Neural cell (in vitro differentiated cells): ENCODE results near the gene SNRPB. TPM values are rescaled to one million over a fixed set of nuclear protein-coding genes. Genes with fewer than 3 reads are reported as not detected.

Source experiments
- H2AFZ ChIP-seq: fragments of 200-600, 300-800 bp; sonication (generic), shearing (Covaris generic); 2 replicates; pipeline ENCODE4 v1.6.0; 2014; ENCODE audit warnings: low read depth, mild to moderate bottlenecking, antibody characterized with exemption, low read length, moderate library complexity
- H3F3A ChIP-seq: fragments of 200-600 bp; shearing (Covaris generic); 2 replicates; pipeline ENCODE4 v1.6.1; 2016; ENCODE audit warnings: mild to moderate bottlenecking, moderate library complexity, mixed read lengths, antibody characterized with exemption, low read length; ENCODE audit not compliant: insufficient read depth, poor library complexity, severe bottlenecking
- H3K27ac ChIP-seq: fragments of 200-600, 300-800 bp; sonication (generic), shearing (Covaris generic); 2 replicates; pipeline ENCODE4 v1.5.1; 2014; ENCODE audit warnings: mild to moderate bottlenecking, low read length, moderate library complexity
- H3K27me3 ChIP-seq: fragments of 300-800, 200-600 bp; sonication (generic), shearing (Covaris generic); 2 replicates; pipeline ENCODE4 v1.6.0; 2014; ENCODE audit warnings: mild to moderate bottlenecking, low read depth, low read length, moderate library complexity; ENCODE audit not compliant: insufficient read depth
- H3K36me3 ChIP-seq: fragments of 300-800, 200-600 bp; sonication (generic), shearing (Covaris generic); 2 replicates; pipeline ENCODE4 v1.5.1; 2014; ENCODE audit warnings: mild to moderate bottlenecking, antibody characterized with exemption, low read length, moderate library complexity; ENCODE audit not compliant: insufficient read depth
- H3K4me2 ChIP-seq: fragments of 300-800, 200-600 bp; sonication (generic), shearing (Covaris generic); 2 replicates; pipeline ENCODE4 v1.6.0; 2014; ENCODE audit warnings: mild to moderate bottlenecking, low read length
- H3K4me3 ChIP-seq: fragments of 300-800, 200-600 bp; sonication (generic), shearing (Covaris generic); 2 replicates; pipeline ENCODE4 v1.5.1; 2014; ENCODE audit warnings: mild to moderate bottlenecking, low read length, moderate library complexity
- H3K79me2 ChIP-seq: fragments of 200-600 bp; shearing (Covaris generic); replicated peaks from 2 replicates; pipeline ENCODE4 v1.6.0; 2014; ENCODE audit warnings: mild to moderate bottlenecking, low read length, moderate library complexity; ENCODE audit not compliant: insufficient read depth
- H3K9ac ChIP-seq: fragments of 300-800, 200-600 bp; sonication (generic), shearing (Covaris generic); 2 replicates; pipeline ENCODE4 v1.6.1; 2016; ENCODE audit warnings: mild to moderate bottlenecking, low read length, mixed read lengths
- H3K9me2 ChIP-seq: fragments of 200-600 bp; shearing (Covaris generic); 2 replicates; pipeline ENCODE4 v1.6.1; 2016; ENCODE audit warnings: mild to moderate bottlenecking, low read length, mixed read lengths; ENCODE audit not compliant: insufficient read depth
- H3K9me3 ChIP-seq: fragments of 200-600, 300-800 bp; sonication (generic), shearing (Covaris generic); 2 replicates; pipeline ENCODE4 v1.6.1; 2016; ENCODE audit warnings: mild to moderate bottlenecking, mixed run types, low read length, moderate library complexity, mixed read lengths
- H4K20me1 ChIP-seq: fragments of 200-600 bp; shearing (Covaris generic); 2 replicates; pipeline ENCODE4 v1.6.1; 2016; ENCODE audit warnings: mild to moderate bottlenecking, mixed run types; ENCODE audit not compliant: insufficient read depth
- EP300 ChIP-seq: fragments of 450-650 bp; conservative IDR thresholded peaks from 2 replicates; pipeline ENCODE4 v1.6.1; 2014; ENCODE audit warnings: antibody characterized with exemption, mild to moderate bottlenecking, moderate library complexity; ENCODE audit not compliant: poor library complexity, severe bottlenecking
- EZH2 ChIP-seq: fragments of 200-600, 300-800 bp; shearing (Covaris generic), sonication (generic); IDR thresholded peaks from 2 replicates; pipeline ENCODE4 v1.6.1; 2014; ENCODE audit warnings: antibody characterized with exemption, low read length, borderline replicate concordance, mild to moderate bottlenecking; ENCODE audit not compliant: insufficient read depth, poor library complexity, severe bottlenecking
- MXI1 ChIP-seq: fragments of 450-650 bp; conservative IDR thresholded peaks from 2 replicates; pipeline ENCODE4 v1.6.1; 2014; ENCODE audit warnings: antibody characterized with exemption, mild to moderate bottlenecking; ENCODE audit not compliant: poor library complexity, severe bottlenecking
- POLR2AphosphoS5 ChIP-seq: IDR thresholded peaks from 2 replicates; pipeline ENCODE4 v1.6.1; 2012
- RAD21 ChIP-seq: fragments of 450-650 bp; conservative IDR thresholded peaks from 2 replicates; pipeline ENCODE4 v1.6.1; 2014; ENCODE audit warnings: antibody characterized with exemption, mild to moderate bottlenecking, moderate library complexity
- SMC3 ChIP-seq: fragments of 450-650 bp; conservative IDR thresholded peaks from 2 replicates; pipeline ENCODE4 v1.6.1; 2014; ENCODE audit warnings: antibody characterized with exemption, mild to moderate bottlenecking, moderate library complexity; ENCODE audit not compliant: poor library complexity
- TAF1 ChIP-seq: IDR thresholded peaks from 2 replicates; pipeline ENCODE4 v1.6.1; 2012; ENCODE audit warnings: low read depth
- polyA plus RNA-seq: library from polyadenylated mRNA; depleted of rRNA; stranded (reverse); fragments of >200 nt; gene quantifications from 2 replicates; pipeline ENCODE4 v1.2.3, GENCODE V29; 2014
- TF ChIP-seq, protein P1 (sequence below): fragments of 450-650 bp; IDR thresholded peaks from 2 replicates; pipeline ENCODE4 v1.5.1; 2014; ENCODE audit warnings: antibody characterized with exemption, mild to moderate bottlenecking, moderate library complexity; ENCODE audit not compliant: poor library complexity, severe bottlenecking
- TF ChIP-seq, protein P2 (sequence below): IDR thresholded peaks from 2 replicates; pipeline ENCODE4 v1.6.1; 2012; ENCODE audit warnings: borderline replicate concordance

Gene SNRPB
- polyA plus RNA-seq, 1 donor from 2014 or later = 289 TPM

DNA sequence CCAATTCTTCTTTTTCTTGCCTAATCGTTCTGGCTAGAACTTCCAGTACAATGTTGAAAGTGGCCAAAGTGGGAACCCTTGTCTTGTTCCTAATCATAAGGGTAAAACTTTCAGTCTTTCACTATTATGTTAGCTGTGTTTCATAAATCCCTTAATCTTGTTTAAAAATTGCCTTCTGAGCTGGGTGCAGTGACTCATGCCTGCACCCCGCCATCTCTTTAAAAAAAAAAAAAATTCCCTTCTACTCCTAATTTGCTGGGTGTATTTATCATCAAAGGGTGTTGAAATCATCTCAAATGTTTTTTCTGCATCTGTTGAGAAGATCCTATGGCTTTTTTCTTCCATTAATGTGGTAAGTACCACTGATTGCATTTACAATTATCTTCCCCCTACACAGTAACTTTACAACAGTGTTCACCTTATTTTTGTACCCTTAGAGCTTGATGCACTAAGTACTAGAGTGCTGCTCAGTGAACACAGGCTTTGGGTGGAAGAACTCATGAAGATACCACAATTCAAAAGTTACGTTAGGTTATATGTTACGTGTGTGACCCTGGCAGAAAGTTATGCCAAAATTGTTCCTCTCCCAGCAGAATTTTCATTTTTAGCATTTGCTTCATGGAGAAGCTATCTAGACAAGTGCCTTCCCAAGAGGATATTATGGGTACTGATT is 9.7 kb downstream of the SNRPB start:
- Histone ChIP-seq H3K27me3 (no peaks in the 10 kb centered on the region), H3F3A (no peaks in the 10 kb centered on the region), H3K36me3 (peaks cover 17% of the 10 kb centered on the region), H3K27ac (no peak overlapping the region), H2AFZ (no peak overlapping the region), H3K9me2 (no peaks in the 10 kb centered on the region), H4K20me1 (no peaks in the 10 kb centered on the region), H3K4me3 (no peak overlapping the region), H3K79me2 (no peaks in the 10 kb centered on the region), H3K4me2 (no peak overlapping the region), H3K9me3 (no peaks in the 10 kb centered on the region), H3K9ac (no peak overlapping the region)
- TF ChIP-seq EP300 (no peak), EZH2 (no peak), MXI1 (no peak), RAD21 (no peak), TAF1 (no peak), SMC3 (no peak), POLR2AphosphoS5 (no peak)
- TF ChIP-seq, protein P1, sequence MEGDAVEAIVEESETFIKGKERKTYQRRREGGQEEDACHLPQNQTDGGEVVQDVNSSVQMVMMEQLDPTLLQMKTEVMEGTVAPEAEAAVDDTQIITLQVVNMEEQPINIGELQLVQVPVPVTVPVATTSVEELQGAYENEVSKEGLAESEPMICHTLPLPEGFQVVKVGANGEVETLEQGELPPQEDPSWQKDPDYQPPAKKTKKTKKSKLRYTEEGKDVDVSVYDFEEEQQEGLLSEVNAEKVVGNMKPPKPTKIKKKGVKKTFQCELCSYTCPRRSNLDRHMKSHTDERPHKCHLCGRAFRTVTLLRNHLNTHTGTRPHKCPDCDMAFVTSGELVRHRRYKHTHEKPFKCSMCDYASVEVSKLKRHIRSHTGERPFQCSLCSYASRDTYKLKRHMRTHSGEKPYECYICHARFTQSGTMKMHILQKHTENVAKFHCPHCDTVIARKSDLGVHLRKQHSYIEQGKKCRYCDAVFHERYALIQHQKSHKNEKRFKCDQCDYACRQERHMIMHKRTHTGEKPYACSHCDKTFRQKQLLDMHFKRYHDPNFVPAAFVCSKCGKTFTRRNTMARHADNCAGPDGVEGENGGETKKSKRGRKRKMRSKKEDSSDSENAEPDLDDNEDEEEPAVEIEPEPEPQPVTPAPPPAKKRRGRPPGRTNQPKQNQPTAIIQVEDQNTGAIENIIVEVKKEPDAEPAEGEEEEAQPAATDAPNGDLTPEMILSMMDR = no peak
- TF ChIP-seq, protein P2, sequence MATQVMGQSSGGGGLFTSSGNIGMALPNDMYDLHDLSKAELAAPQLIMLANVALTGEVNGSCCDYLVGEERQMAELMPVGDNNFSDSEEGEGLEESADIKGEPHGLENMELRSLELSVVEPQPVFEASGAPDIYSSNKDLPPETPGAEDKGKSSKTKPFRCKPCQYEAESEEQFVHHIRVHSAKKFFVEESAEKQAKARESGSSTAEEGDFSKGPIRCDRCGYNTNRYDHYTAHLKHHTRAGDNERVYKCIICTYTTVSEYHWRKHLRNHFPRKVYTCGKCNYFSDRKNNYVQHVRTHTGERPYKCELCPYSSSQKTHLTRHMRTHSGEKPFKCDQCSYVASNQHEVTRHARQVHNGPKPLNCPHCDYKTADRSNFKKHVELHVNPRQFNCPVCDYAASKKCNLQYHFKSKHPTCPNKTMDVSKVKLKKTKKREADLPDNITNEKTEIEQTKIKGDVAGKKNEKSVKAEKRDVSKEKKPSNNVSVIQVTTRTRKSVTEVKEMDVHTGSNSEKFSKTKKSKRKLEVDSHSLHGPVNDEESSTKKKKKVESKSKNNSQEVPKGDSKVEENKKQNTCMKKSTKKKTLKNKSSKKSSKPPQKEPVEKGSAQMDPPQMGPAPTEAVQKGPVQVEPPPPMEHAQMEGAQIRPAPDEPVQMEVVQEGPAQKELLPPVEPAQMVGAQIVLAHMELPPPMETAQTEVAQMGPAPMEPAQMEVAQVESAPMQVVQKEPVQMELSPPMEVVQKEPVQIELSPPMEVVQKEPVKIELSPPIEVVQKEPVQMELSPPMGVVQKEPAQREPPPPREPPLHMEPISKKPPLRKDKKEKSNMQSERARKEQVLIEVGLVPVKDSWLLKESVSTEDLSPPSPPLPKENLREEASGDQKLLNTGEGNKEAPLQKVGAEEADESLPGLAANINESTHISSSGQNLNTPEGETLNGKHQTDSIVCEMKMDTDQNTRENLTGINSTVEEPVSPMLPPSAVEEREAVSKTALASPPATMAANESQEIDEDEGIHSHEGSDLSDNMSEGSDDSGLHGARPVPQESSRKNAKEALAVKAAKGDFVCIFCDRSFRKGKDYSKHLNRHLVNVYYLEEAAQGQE = no peak

DNA sequence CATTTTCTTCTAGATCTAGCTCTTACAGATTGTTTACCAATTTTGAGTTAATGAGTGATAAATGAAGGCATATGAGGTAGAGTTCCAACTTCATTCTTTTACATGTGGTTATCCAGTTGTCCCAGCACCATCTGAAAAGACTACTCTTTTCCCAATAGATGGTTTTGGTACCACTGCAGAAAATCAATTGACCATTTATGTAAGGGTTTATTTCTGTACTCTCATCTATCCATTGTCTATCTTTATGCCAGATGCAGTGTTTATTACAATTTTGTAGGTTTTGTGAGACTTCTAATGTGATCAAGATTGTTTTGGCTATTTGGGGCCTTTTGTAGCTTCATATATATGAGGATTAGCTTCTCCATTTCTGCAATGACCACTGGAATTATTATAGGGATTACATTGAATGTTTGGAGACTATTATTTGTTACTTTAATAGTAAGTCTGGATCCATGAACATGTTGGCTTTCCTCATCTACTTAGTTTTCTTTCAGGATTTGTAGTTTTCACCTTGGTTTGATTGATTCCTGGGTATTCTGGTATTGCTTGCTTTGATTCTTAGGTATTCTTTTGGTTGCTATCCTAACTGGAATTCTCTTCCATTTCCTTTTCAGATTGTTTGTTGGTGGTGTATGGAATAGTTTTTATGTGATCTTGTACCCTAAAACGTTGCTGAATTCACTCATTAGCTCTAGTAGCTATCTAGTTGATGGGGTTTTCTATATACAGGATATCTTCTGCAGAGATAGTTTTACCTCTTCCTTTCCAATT is 10.4 kb downstream of the SNRPB start:
- Histone ChIP-seq H3K4me2 (no peak overlapping the region), H3K27ac (no peak overlapping the region), H3K79me2 (no peaks in the 10 kb centered on the region), H2AFZ (no peak overlapping the region), H3K9me2 (no peaks in the 10 kb centered on the region), H3K36me3 (peaks cover 13% of the 10 kb centered on the region), H3K4me3 (no peak overlapping the region), H3F3A (no peaks in the 10 kb centered on the region), H3K27me3 (no peaks in the 10 kb centered on the region), H3K9ac (no peak overlapping the region), H3K9me3 (no peaks in the 10 kb centered on the region), H4K20me1 (no peaks in the 10 kb centered on the region)
- TF ChIP-seq MXI1 (no peak), SMC3 (no peak), EZH2 (no peak), TAF1 (no peak), EP300 (no peak), POLR2AphosphoS5 (no peak), RAD21 (no peak)
- TF ChIP-seq, protein P1 = no peak
- TF ChIP-seq, protein P2 = no peak
